GM21381 (cell line): Measurements from ENCODE around the gene FBXO4.

ENCODE experiments used
- ATAC-seq: cut with Tn5 transposase; IDR thresholded peaks from one replicate; pipeline ENCODE4 v1.9.1; 2021; ENCODE audit warnings: mild to moderate bottlenecking, moderate library complexity; ENCODE audit not compliant: unreplicated experiment

The FBXO4 gene, protein sequence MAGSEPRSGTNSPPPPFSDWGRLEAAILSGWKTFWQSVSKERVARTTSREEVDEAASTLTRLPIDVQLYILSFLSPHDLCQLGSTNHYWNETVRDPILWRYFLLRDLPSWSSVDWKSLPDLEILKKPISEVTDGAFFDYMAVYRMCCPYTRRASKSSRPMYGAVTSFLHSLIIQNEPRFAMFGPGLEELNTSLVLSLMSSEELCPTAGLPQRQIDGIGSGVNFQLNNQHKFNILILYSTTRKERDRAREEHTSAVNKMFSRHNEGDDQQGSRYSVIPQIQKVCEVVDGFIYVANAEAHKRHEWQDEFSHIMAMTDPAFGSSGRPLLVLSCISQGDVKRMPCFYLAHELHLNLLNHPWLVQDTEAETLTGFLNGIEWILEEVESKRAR

DNA sequence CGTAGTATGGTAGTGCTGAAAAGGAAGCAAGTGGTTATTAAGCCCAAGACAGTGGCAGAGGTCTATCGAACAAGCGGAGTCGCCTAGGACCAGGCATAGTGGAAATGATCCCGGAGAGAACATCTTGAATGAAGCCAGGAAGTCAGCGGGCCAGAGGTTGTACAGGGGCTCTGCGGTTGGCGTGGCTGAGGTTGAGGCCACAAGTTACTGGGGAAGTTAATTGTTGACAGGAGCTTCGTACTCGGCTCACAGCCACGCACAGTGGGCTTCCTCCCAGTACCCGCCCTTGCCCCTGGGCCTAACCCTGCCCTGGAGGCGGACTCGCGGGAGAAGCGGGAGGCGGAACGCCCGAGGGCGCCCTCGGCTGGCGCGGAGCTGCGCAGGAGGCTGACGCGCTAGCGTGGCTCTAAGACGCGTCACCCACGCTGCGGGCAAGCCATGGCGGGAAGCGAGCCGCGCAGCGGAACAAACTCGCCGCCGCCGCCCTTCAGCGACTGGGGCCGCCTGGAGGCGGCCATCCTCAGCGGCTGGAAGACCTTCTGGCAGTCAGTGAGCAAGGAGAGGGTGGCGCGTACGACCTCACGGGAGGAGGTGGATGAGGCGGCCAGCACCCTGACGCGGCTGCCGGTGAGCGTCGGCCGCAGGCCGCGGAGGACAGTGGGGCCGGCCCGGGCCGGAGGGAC lies at the start of gene FBXO4:
Gene FBXO4 (plus strand): TSS at position 410 of the 683 bp plus-strand sequence. CDS start 29 bp downstream, at position 439.
- ATAC-seq, result peak; percentile 92

DNA sequence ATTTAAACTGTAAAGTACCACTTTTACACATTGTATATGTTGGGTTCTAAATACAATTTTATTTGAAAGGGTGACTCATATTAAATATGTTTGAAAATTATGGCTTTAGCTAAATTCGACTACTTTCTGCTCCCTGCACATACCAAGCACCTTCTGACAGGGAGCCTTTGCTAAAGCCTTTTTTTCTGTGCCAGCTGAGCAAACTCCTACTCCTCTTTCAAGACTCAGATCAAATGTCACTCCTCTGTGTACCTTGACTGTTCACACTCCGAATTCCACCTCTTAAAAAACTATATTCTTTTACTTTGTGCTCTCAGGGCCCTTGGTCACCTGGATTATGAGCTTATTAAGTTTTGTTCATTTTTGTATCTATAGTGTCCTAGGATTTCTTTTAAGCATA lies 48.4 kb upstream of the FBXO4 start:
- no peak for ATAC-seq

DNA sequence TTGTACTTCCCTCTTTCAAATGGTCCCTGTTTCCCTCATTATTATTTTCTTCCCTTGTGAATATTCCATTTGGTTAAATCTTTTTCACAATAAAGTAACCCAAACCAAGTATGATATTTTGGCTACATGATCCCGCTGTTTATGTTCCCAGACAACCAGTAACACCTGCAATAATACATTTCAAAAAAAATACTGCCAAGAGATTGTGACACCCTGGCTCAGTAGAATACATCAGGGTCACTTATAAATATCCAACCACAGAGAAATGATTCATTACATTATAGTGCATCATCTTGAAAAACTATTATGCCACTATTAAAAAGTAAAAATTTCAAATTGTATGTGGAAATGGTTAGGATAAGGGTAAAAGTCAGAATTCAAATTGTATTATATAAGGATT lies 47.7 kb upstream of the FBXO4 start:
- no peak for ATAC-seq

DNA sequence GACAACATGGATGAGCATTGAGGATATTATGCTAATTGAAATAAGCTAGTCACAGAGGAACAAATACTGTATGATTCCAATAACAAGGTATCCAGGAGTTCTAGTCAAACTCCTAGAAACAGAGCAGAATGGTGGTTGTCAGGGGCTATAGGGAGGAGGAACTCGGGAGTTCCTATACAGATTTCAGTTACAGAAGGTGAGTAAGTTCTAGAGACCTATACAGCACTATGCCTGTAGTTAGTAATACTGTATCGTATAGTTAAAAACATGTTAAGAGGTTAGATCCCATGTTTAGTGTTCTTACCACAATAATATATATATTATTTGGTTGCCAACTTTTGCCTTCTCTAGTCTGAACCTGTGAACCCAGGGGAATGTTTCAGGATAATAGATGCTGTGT lies 46.9 kb upstream of the FBXO4 start:
- ATAC-seq, result peak; percentile 41

DNA sequence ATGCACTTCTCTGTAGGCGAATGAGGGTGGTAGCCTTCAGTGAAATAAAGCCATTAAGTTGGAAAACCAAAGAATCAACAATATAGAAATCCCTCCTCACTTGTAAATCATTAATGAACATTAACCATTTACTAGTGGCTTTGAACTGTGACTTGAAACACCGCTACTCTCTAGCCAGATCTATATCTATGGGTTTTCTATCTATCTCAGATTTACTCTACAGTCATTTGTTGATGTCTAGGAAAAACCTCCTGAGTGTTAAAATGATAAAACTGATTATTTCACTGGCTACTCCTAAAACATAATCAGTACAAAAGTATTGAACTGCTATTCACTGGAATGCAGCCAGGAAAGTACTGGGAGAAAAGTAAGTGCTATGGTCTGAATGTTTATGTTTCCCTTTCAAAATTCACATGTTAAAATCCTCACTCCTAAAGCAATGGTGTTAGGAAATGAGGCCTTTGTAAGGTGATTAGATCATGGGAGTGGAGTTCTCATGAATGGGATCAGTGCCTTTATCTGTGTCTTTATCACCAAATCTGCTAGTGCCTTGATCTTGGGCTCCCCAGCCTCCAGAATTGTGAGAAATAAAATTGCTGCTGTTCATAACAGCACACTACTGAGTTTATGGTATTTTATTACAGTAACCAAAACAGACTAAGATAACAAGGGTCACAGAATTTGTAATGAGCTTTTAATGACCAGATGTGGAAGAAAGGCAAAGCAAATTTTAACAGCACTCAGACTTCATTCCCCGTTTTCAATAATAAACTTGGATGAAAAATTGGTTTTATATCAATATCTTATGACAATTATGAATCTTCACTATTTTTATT lies 46.2 kb upstream of the FBXO4 start:
- peak; percentile 69 for ATAC-seq

DNA sequence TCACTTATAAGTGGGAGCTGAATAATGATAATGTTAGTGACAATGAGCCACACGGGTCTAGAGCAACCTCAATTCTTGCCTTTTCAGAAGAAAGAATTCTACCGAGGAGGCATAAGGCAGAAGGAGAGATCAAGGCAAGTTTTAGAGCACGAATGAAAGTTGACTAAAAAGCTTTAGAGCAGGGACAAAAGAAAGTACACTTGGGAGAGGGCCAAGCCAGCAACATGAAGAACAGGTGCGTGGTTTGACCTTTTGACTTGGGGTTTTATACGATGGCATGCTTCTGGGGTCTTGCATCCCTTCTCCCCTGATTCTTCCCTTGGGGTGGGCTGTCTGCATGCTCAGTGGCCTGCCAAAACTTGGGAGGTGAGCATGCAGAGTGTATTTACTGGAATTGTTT lies 42.3 kb upstream of the FBXO4 start:
- ATAC-seq, result no peak

DNA sequence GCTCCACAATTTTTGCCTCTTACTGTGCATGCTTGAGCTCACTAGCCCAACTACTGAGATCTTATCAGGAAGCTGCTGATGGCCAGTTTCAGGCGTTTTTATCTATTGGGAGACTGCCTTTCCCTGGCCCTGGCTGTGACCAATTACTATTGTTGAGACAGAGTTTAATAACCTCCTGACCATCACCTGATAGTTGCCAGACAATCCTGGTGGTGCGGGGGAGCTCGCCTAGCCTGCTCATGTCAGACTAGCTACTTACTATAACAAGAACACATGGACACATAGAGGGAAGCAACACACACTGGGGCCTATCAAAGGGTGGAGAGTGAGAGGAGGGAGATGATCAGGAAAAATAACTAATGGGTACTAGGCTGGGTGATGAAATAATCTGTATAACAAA lies 41.8 kb upstream of the FBXO4 start:
- no peak for ATAC-seq

DNA sequence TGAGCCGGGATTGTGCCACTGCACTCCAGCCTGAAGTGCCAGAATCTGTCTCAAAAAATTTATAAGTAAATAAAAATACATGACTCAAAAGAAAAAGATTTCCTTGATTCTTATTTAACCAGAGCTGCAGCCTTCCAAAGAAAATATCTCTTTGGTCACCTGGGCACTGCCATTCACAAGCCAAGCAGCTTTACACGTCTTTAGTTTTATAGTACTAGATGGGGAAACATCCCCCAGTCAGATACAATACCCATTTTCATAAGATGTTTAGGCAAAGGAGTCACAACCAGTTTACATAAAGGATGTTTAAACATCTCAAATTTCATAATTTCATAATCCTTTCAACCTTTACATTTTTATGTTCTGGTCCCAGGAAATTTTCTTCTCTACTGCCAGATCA lies 41.1 kb upstream of the FBXO4 start:
- no peak for ATAC-seq

DNA sequence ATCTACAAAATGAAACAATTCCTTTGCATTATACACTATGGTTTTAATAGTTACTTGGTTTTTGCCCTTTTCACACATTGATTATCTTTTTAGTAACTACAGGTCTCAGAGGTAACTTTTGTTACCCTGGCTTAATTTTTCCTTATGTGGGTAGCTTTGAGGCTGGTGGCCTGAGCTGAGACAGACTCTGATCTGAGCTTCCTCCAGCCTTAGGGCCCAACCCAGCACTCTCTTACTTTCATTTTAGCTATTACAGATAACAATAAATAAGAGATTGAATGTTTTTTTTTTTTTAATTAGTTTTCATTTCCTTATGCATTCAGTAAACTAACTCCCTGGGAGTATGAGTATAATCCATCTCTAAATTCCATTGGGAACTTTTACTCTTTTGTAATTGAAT lies 39.8 kb upstream of the FBXO4 start:
- peak; percentile 62 for ATAC-seq

DNA sequence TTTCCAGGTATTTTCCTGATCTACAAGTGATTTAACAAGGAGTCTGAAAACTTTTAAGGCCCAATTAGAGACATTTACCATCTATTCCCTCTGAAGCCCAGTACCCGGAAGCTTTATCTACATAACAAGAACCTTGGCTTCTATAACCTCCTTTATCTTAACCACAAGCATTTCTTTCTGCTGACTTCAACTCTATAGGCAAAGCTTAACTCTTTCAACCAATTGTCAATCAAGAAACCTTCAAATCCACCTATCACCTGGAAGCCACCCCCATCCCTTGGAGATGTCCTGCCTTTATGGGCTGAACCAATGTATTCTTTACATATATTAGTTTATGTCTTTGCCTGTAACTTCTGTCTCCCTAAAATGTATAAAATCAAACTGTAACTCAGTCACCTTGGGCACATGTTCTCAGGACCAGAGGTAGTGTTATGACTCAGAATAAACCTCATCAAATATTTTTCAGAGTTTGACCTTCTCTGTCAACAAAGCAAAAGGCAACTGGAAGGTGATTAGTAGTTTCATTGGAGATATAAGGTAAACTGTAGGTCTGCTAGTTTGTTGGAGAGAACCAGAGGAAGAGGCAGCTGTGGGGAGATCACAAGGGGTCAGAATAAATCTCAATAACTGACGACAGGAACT lies 33.9 kb upstream of the FBXO4 start:
- ATAC-seq, result peak; percentile 44

DNA sequence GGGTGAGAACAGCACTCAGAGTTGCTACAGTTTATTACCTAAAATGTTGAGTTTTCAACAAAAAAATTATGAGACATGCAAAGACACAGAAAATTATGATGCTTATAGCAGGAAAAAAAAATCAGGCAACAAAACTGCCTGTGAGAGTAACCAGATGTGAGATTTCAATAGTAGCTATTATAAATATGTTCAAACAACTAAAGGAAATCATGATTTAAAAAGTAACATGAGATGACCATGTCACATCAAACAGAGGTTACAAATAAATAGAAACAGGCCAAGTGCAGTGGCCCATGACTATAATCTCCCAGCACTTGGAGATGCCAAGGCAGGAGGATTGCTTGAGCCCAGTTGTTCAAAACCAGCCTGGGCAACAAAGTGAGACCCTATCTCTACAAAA lies 33.0 kb upstream of the FBXO4 start:
- no peak for ATAC-seq

DNA sequence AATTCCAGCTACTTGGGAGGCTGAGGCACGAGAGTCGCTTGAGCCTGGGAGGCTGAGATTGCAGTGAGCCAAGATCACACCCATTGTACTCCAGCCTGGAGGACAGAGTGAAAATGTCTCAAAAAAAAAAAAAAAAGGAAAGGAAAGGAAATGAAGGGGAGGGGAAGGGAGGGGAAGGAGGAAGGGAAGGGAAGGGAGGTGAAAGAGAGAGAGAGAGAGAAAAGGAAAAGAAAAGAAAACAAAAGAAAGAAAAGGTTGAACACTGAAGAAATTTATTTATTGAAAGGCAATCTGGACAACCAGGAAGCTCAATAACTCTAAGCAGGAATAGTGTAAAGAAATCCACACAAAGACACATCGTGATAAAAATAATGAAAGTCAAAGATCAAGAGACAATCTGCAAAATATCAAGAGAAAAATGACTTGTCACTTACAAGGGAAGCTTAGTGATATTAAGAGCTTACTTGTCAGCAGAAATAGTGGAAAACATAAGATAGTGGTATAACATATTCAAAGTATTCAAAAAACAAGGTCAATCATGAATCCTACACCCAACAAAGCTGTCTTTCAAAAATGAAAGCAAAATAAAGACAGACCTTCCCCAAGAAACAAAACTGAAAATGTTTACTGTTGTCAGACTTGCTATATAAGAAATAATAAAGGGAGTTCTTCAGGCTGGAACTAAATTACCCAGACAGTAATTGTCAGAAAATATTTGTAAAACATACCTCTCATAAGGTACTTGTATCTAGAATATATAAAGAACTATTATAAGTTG lies 31.8 kb upstream of the FBXO4 start:
- peak; percentile 50 for ATAC-seq

DNA sequence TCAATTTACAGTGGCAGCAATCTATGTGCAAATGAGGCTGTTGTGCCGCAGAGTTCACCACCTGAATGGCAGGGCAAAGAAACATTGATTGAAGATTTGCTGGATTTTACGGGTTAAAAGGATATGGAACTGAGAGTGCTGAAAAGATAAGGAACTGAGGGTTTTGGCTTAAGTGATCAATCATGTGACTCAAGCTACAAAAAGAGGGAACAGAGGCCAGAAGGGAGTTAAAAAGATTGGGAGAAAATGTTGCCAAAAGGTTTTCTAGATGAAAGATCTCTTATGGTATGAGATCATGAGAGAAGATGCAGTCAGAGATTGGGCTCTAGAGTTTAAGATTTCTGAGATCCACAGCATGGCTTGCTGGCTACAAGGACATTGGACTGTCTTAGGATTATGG lies 28.9 kb upstream of the FBXO4 start:
- ATAC-seq, result no peak

DNA sequence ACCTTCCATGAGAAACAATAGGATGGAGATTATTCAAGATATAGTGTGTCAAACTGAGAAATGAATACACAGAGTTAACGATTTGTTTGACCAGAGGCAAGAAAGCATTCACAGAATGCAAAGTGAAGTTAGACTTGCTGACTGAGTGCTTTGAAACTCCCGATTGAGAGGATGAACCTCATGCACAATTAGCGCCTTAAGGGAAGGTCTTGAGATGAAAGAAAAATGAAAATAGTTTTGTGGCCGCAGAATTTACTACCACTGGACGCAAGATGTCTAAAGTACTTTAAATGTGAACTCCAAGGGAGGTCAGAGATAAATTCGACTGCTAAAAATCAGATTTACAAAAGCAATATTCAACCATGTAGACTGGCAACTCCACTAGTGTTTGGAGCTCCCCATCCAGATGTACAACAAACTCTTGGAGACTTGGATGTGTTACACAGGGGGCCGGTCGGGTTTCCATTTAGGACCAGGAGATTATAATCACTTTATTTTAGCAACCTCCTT lies 21.6 kb upstream of the FBXO4 start:
- no peak for ATAC-seq

DNA sequence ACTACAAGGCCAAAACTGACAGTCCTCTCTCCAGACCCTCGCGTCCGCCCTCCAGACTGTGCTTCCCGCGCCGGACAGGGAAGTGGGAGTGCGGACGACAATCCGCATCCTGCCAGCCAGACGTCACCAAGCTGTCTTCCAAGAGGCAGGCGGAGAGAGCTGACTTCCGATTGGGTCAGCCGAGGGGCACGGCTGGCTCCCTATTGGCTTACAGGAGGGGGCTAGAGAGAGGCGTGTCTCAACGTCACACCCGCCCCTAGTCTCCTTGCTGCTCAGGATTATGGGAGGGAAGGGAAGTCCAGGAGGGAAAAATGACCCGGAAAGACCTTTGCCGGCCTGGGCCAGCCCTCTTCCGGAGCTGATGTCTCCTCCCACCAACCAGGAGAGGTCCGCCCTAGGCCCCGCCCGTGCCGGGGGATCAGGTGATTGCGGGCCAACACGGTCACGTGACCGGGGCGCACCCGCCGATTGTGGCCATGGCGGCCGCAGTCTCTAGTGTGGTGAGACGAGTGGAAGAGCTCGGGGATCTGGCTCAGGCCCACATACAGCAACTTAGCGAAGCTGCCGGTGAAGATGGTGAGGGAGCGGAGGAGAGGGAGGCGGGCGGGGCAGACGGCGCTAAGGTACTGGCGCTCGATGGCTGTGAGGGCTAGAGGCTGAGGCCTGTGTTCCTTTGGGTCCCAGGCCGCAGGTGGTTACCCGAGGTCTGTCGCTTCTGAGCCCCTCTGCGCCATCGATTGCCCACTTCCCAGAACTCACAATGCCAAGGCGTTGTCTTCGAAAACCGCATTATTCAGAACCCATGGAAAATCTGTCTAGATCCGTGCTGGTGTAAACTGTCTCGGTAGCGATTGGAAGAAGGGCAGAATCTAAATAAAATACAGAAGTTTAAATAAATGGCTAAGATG lies 20.9 kb upstream of the FBXO4 start, which contains the start of gene RIMOC1:
Gene RIMOC1 (plus strand): TSS at position 453 of the 908 bp plus-strand sequence. CDS start 24 bp downstream, at position 477.
- ATAC-seq, result peak; percentile 99

DNA sequence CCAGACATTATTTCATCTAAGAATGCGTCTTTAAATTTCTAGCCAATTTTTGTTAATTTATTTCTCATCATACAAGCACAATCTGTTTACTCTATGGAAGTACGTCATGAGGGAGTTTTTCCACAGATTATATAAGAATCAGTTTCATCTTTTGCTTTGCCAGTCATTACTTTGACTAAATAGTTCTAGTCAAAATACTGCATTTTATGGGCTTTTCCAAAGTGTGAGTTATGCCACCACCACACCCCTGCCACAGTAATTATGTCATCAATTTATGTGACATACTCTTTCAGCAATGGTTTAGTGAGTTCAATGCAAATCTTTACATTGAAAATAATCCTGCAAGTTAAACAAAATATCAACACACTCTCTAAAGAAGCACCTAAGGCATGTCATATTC lies 18.9 kb upstream of the FBXO4 start:
- ATAC-seq, result no peak

DNA sequence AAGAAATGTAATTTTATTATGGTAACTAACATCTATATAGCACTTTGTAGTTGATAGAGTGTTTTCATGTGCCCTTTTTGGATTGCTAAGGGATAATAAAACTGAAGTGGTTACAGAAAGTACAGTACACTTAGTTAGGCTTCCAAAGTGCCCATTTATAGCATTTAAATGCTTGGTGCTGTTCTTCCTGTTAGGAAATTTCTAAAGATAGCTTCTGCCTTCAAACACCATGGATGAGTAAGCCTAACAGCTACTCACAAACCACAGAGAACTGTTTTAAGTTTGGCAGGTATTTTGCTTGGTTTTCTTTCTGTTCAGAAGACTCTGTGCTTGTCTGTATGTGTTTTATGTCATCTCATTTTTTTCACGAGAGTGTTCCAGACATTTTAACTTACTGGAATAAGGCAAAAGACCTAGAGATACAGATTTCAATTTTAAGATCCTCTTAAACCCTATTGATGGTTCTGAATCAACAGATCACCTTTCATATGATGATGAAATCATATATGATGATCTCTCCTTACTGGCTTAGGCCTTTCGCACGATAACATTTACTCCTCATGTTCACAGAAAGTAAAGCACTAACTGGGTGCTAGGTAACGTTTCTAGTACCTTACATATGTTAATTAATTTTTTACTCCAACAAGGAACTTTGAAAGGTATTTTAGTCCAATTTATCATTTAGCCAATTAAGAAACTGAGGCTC lies 16.6 kb upstream of the FBXO4 start:
- ATAC-seq, result no peak

DNA sequence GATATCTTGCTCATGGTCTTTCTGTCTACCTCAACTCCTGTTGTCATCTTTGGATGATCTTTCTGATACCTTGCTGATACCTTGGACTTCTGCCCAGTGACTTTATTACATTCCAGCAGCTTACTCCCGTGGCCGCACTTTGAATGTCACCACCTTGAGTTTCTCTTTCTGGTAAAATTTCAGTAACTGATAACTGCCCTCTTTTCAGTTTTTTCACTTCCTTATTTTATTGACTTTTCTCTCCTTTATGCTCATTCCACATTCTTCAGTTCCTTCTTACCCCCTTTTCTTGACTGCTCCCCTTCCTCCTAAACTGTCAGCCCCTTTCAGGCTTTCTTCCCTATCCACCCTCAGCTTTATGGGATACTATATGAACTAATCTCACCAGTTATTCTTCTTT lies 7.0 kb upstream of the FBXO4 start:
- peak; percentile 44 for ATAC-seq
